Retinal pigment epithelial cell (primary cell): ENCODE measurements around the gene CRTC1.

Experiments used
- DNase-seq: peaks from one replicate; pipeline ENCODE4 v3.0.0-alpha.2; 2010; ENCODE audit warnings: low read depth
- H3K4me3 ChIP-seq: 2 replicates; pipeline ENCODE4 v1.5.1; 2011; ENCODE audit warnings: mild to moderate bottlenecking, low read length, control low read depth, moderate library complexity
- CTCF ChIP-seq: conservative IDR thresholded peaks from 2 replicates; pipeline ENCODE4 v1.5.1; 2011; ENCODE audit warnings: low read depth, low read length, control low read depth, inconsistent platforms

CRTC1 gene

GRCh38 chr19:18647807-18648206 lies 35.7 kb upstream of the CRTC1 start:
- DNase-seq: no peak
- no peak overlapping the region for H3K4me3 ChIP-seq
- TF ChIP-seq CTCF: no peak

GRCh38 chr19:18648973-18649315 lies 34.5 kb upstream of the CRTC1 start:
- H3K4me3 ChIP-seq: no peak overlapping the region
- no peak for DNase-seq
- TF ChIP-seq CTCF: no peak

- H3K4me3 ChIP-seq: no peak overlapping the region
- no peak for DNase-seq
- TF ChIP-seq CTCF: no peak
Observed at GRCh38 chr19:18649371-18650020, 34.0 kb upstream of the CRTC1 start.

- no peak overlapping the region for H3K4me3 ChIP-seq
- no peak for TF ChIP-seq CTCF
- no peak for DNase-seq
Observed at GRCh38 chr19:18650021-18650390, 33.5 kb upstream of the CRTC1 start.

GRCh38 chr19:18650468-18651041 lies 32.9 kb upstream of the CRTC1 start:
- no peak overlapping the region for H3K4me3 ChIP-seq
- TF ChIP-seq CTCF: no peak
- no peak for DNase-seq

- no peak for DNase-seq
- TF ChIP-seq CTCF: no peak
- no peak overlapping the region for H3K4me3 ChIP-seq
Observed at GRCh38 chr19:18651300-18651699, 32.2 kb upstream of the CRTC1 start.

- H3K4me3 ChIP-seq: no peak overlapping the region
- TF ChIP-seq CTCF: no peak
- DNase-seq: no peak
Observed at GRCh38 chr19:18651733-18652132, 31.7 kb upstream of the CRTC1 start.
